ENCODE results near the gene POLK. TPM values are rescaled to one million over a fixed set of nuclear protein-coding genes. Genes with fewer than 3 reads are reported as not detected.

Gene POLK
- total and polyA plus RNA-seq, 2 of the 4 experiments (the other 2 are of a cell fraction), result 10.4 to 24.4 TPM

DNA sequence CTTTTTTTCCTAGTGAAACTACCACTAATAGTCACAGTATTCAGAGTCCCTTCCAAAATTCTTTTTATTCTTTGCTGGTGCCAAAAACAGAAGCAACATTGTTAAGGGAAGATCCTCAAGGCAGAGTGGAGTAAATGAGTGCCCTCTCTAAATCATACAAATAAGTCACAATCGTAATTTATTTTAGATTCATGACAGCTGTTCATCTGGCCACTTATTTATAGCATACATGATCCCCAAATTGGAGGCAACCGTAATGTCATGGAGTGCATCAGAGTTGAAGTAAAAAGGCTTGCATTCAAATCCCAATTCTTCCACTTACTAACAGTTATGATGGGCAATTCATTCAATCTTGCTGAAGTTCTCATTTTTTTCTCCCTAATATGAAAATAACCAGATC is 33.4 kb downstream of the POLK start:
- H3K9me1 ChIP-seq (ENCODE audit: insufficient read depth, low read length), result no peaks in the 10 kb centered on the region; the same call in none of the 2 replicates
- POLR2A ChIA-PET (ENCODE audit: unreplicated experiment), result no interaction called here

More for the DNA sequence above, 33.4 kb downstream of the POLK start:
- Histone ChIP-seq H2BK15ac (ENCODE audit: low read depth, low read length) (no peak overlapping the region), H2AK9ac (replicated peaks; ENCODE audit: low read depth, low read length, poor library complexity) (no peak overlapping the region), H3K36me3 (ENCODE audit: control insufficient read depth, insufficient read depth, low read length) (peaks cover 7% of the 10 kb centered on the region), H4K5ac (ENCODE audit: low read depth, low read length) (no peak overlapping the region), H3K4me1 (ENCODE audit: control insufficient read depth, insufficient read depth, low read length) (no peaks in the 10 kb centered on the region), H3K4me3 (ENCODE audit: insufficient read depth, low read depth, low read length) (no peak overlapping the region), H2BK120ac (ENCODE audit: low read depth, low read length) (no peak overlapping the region), H3K4me2 (ENCODE audit: low read depth, low read length) (no peak overlapping the region), H3K79me1 (ENCODE audit: low read depth in 1 of 2, low read length in 2 of 2) (peaks cover 27 to 40% of the 10 kb centered on the region in 2 experiments), H3K23ac (ENCODE audit: low read depth, low read length) (no peak overlapping the region), H3K14ac (replicated peaks; ENCODE audit: low read depth, low read length) (no peak overlapping the region), H2AFZ (replicated peaks; ENCODE audit: low read length, poor library complexity) (no peak overlapping the region), H3K56ac (ENCODE audit: extremely low read depth, insufficient read depth, low read length) (no peak overlapping the region), H3K9me3 (ENCODE audit: control insufficient read depth, insufficient read depth, low read length) (no peaks in the 10 kb centered on the region), H3K18ac (ENCODE audit: low read depth, low read length) (no peak overlapping the region), H4K20me1 (ENCODE audit: insufficient read depth, low read length) (no peaks in the 10 kb centered on the region), H4K91ac (ENCODE audit: insufficient read depth, low read depth, low read length) (no peak overlapping the region), H2BK5ac (ENCODE audit: low read depth, low read length, poor library complexity, severe bottlenecking) (no peak overlapping the region), H4K8ac (ENCODE audit: low read depth in 2 of 2, low read length in 2 of 2) (no peak overlapping the region), H2AK5ac (ENCODE audit: low read depth, low read length) (no peak overlapping the region), H3K9ac (ENCODE audit: low read depth, low read length) (no peak overlapping the region), H2BK20ac (ENCODE audit: low read depth, low read length) (no peak overlapping the region), H3K4ac (ENCODE audit: low read depth, low read length) (no peak overlapping the region), H3K27ac (ENCODE audit: insufficient read depth, low read length) (no peak overlapping the region), H3K27me3 (ENCODE audit: control insufficient read depth, insufficient read depth, low read length) (no peaks in the 10 kb centered on the region)
- in situ Hi-C loops (cut with MboI; ENCODE audit: low sequenced_read_pairs) (no loop called here), intact Hi-C loops (cut with micrococcal nuclease) (no loop called here), dilution Hi-C loops (cut with HindIII; ENCODE audit: low sequenced_read_pairs, unreplicated experiment) (no loop called here)
- CTCF ChIA-PET, result interaction anchor here (0.6 kb wide), 1 partner anchor 63 kb away, joined by 5 read pairs; no protein-coding TSS in a partner anchor
- BruUV-seq (replicated peaks), result no TSS peak
- WGBS, 2 experiments (ENCODE audit: extremely low coverage in 2 of 2, insufficient read length in 1 of 2), result no CpG with 5 or more reads among the region's 2 CpGs
- DNase-seq (no peak), ATAC-seq (ENCODE audit: low read depth) (no peak)
- TF ChIP-seq MAZ (IDR thresholded peaks at IDR 0.05; ENCODE audit: borderline replicate concordance, low read depth, low read length), result no peak
- TF ChIP-seq, protein P1, sequence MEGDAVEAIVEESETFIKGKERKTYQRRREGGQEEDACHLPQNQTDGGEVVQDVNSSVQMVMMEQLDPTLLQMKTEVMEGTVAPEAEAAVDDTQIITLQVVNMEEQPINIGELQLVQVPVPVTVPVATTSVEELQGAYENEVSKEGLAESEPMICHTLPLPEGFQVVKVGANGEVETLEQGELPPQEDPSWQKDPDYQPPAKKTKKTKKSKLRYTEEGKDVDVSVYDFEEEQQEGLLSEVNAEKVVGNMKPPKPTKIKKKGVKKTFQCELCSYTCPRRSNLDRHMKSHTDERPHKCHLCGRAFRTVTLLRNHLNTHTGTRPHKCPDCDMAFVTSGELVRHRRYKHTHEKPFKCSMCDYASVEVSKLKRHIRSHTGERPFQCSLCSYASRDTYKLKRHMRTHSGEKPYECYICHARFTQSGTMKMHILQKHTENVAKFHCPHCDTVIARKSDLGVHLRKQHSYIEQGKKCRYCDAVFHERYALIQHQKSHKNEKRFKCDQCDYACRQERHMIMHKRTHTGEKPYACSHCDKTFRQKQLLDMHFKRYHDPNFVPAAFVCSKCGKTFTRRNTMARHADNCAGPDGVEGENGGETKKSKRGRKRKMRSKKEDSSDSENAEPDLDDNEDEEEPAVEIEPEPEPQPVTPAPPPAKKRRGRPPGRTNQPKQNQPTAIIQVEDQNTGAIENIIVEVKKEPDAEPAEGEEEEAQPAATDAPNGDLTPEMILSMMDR (conservative IDR thresholded peaks at IDR 0.05; ENCODE audit: low read depth, low read length), result no peak
- TF ChIP-seq, protein P2, sequence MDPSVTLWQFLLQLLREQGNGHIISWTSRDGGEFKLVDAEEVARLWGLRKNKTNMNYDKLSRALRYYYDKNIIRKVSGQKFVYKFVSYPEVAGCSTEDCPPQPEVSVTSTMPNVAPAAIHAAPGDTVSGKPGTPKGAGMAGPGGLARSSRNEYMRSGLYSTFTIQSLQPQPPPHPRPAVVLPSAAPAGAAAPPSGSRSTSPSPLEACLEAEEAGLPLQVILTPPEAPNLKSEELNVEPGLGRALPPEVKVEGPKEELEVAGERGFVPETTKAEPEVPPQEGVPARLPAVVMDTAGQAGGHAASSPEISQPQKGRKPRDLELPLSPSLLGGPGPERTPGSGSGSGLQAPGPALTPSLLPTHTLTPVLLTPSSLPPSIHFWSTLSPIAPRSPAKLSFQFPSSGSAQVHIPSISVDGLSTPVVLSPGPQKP (IDR thresholded peaks at IDR 0.05; ENCODE audit: borderline replicate concordance, low read depth, low read length), result no peak
- TF ChIP-seq SMC3 (IDR thresholded peaks at IDR 0.05; ENCODE audit: low read depth, low read length), result no peak
- TF ChIP-seq, protein P3, sequence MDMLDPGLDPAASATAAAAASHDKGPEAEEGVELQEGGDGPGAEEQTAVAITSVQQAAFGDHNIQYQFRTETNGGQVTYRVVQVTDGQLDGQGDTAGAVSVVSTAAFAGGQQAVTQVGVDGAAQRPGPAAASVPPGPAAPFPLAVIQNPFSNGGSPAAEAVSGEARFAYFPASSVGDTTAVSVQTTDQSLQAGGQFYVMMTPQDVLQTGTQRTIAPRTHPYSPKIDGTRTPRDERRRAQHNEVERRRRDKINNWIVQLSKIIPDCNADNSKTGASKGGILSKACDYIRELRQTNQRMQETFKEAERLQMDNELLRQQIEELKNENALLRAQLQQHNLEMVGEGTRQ (IDR thresholded peaks at IDR 0.05; ENCODE audit: low read depth, low read length), result no peak
- TF ChIP-seq CEBPB (IDR thresholded peaks at IDR 0.05; ENCODE audit: low read depth, low read length), result no peak
- no peak for TF ChIP-seq CHD1 (IDR thresholded peaks at IDR 0.05; ENCODE audit: low read depth, low read length)
- TF ChIP-seq BHLHE40 (IDR thresholded peaks at IDR 0.05; ENCODE audit: low read depth, low read length), result no peak
- no peak for TF ChIP-seq RAD21 (IDR thresholded peaks at IDR 0.05; ENCODE audit: low read length)
- TF ChIP-seq FOS (IDR thresholded peaks at IDR 0.05; ENCODE audit: low read depth, low read length), result no peak
- no peak for TF ChIP-seq RFX5 (IDR thresholded peaks at IDR 0.05; ENCODE audit: low read depth, low read length)
- TF ChIP-seq NFE2L2 (IDR thresholded peaks at IDR 0.05; ENCODE audit: low read depth, low read length), result no peak
- no peak for TF ChIP-seq POLR2A (IDR thresholded peaks at IDR 0.05; ENCODE audit: low read depth, low read length)
- no peak for TF ChIP-seq RCOR1 (IDR thresholded peaks at IDR 0.05; ENCODE audit: insufficient replicate concordance, low read length)
- no peak for TF ChIP-seq MXI1 (IDR thresholded peaks at IDR 0.05; ENCODE audit: borderline replicate concordance, low read depth, low read length)
- no peak for TF ChIP-seq MAFK (IDR thresholded peaks at IDR 0.05; ENCODE audit: low read depth, low read length)
